ENCODE measurements around the gene KRTAP9-4. TPM values are rescaled to one million over a fixed set of nuclear protein-coding genes. Genes with fewer than 3 reads are reported as not detected.

KRTAP9-4 gene
- total RNA-seq, 4 donors from 2014 or later: not detected

- no peak for ATAC-seq
- TF ChIP-seq, protein P1, sequence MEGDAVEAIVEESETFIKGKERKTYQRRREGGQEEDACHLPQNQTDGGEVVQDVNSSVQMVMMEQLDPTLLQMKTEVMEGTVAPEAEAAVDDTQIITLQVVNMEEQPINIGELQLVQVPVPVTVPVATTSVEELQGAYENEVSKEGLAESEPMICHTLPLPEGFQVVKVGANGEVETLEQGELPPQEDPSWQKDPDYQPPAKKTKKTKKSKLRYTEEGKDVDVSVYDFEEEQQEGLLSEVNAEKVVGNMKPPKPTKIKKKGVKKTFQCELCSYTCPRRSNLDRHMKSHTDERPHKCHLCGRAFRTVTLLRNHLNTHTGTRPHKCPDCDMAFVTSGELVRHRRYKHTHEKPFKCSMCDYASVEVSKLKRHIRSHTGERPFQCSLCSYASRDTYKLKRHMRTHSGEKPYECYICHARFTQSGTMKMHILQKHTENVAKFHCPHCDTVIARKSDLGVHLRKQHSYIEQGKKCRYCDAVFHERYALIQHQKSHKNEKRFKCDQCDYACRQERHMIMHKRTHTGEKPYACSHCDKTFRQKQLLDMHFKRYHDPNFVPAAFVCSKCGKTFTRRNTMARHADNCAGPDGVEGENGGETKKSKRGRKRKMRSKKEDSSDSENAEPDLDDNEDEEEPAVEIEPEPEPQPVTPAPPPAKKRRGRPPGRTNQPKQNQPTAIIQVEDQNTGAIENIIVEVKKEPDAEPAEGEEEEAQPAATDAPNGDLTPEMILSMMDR (IDR thresholded peaks at IDR 0.05): no peak
- no peak for TF ChIP-seq EP300 (IDR thresholded peaks at IDR 0.05)
- no peak for TF ChIP-seq POLR2AphosphoS5 (IDR thresholded peaks at IDR 0.05)
- no peak for TF ChIP-seq POLR2A (IDR thresholded peaks at IDR 0.05)
- WGBS, 2 donors (ENCODE audit: low coverage in 1 of 2): 26 to 45% methylated on average over 1 of the region's 1 CpG
- peaks cover 23% of the 10 kb centered on the region for H3K27me3 ChIP-seq
- no peak overlapping the region for H3K4me3 ChIP-seq
- H3K36me3 ChIP-seq: no peaks in the 10 kb centered on the region
- H3K27ac ChIP-seq: no peak overlapping the region
- H3K9me3 ChIP-seq: no peaks in the 10 kb centered on the region
- H3K4me1 ChIP-seq: no peaks in the 10 kb centered on the region
Measured at GRCh38 chr17:41296846-41297245, 47.4 kb downstream of the KRTAP9-4 start.

DNA sequence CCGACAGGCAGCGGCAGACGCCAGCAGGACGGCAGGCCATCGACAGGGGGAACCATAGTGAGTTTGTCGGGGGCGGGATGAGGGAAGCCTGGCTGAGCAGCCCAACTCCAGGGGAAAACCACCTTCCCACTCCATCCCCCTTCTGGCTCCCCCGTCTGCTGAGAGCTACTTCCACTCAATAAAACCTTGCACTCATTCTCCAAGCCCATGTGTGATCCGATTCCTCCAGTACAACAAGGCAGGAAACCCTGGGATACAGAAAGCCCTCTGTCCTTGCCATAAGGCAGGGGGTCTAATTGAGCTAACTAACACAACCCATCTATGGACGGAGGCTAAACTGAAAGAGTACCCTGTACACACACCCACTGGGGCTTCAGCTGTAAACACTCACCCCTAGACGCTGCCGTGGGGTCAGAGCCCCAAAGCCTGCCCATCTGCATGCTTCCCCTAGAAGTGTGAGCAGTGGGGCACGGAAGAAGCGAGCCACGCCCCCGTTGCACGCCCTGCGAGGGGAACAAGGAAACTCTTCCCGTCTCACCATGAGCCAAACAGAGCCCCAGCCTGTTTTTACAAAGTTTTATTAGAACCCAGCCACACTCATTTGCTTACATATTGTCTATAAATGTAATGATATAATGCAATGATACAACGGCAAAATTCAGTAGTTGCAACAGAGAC, 49.1 kb downstream of the KRTAP9-4 start:
- H3K27me3 ChIP-seq: peaks cover 11% of the 10 kb centered on the region

More for the DNA sequence above, 49.1 kb downstream of the KRTAP9-4 start:
- ATAC-seq: no peak
- no peaks in the 10 kb centered on the region for H3K36me3 ChIP-seq
- H3K27ac ChIP-seq: no peak overlapping the region
- H3K4me1 ChIP-seq: no peaks in the 10 kb centered on the region
- no peaks in the 10 kb centered on the region for H3K9me3 ChIP-seq
- TF ChIP-seq, protein P1 (IDR thresholded peaks at IDR 0.05): no peak
- TF ChIP-seq POLR2AphosphoS5 (IDR thresholded peaks at IDR 0.05) (no peak), POLR2A (IDR thresholded peaks at IDR 0.05) (no peak), EP300 (IDR thresholded peaks at IDR 0.05) (no peak)
- no peak overlapping the region for H3K4me3 ChIP-seq
- 86 to 95% methylated on average over 11 to 19 of the region's 20 CpGs for WGBS, 2 donors (ENCODE audit: low coverage in 1 of 2)

Small RNAs within 50 kb of the gene (small RNA-seq; reads per million reads assigned to genes)
- 0 reads per million in 4 donors for gene KRTAP9-10P

Other genes starting within 250 kb of the KRTAP9-4 start
- gene KRTAP3-2, start 249.8 kb upstream of the KRTAP9-4 start, total RNA-seq: not detected
- gene KRTAP3-1, start 240.6 kb upstream of the KRTAP9-4 start, total RNA-seq: not detected
- gene KRTAP1-5, start 222.5 kb upstream of the KRTAP9-4 start, total RNA-seq: not detected
- gene KRTAP1-4, start 219.5 kb upstream of the KRTAP9-4 start, total RNA-seq: not detected
- gene KRTAP1-3, start 214.8 kb upstream of the KRTAP9-4 start, total RNA-seq: not detected
- not detected for gene KRTAP1-1, start 208.2 kb upstream of the KRTAP9-4 start, total RNA-seq
- not detected for gene KRTAP2-1, start 202.4 kb upstream of the KRTAP9-4 start, total RNA-seq
- not detected for gene KRTAP2-2, start 194.5 kb upstream of the KRTAP9-4 start, total RNA-seq
- gene KRTAP2-3, start 189.6 kb upstream of the KRTAP9-4 start, total RNA-seq: not detected
- gene KRTAP2-4, start 183.8 kb upstream of the KRTAP9-4 start, total RNA-seq: not detected
- gene KRTAP4-7, start 165.5 kb upstream of the KRTAP9-4 start, total RNA-seq: not detected
- gene KRTAP4-8, start 151.5 kb upstream of the KRTAP9-4 start, total RNA-seq: not detected
- not detected for gene KRTAP4-16, start 147.5 kb upstream of the KRTAP9-4 start, total RNA-seq
- not detected for gene KRTAP4-9, start 144.3 kb upstream of the KRTAP9-4 start, total RNA-seq
- gene KRTAP4-11, start 131.3 kb upstream of the KRTAP9-4 start, total RNA-seq: not detected
- gene KRTAP4-12, start 125.5 kb upstream of the KRTAP9-4 start, total RNA-seq: not detected
- gene KRTAP4-6, start 109.1 kb upstream of the KRTAP9-4 start, total RNA-seq: not detected
- gene KRTAP4-5, start 99.9 kb upstream of the KRTAP9-4 start, total RNA-seq: not detected
- not detected for gene KRTAP4-4, start 88.9 kb upstream of the KRTAP9-4 start, total RNA-seq
- gene KRTAP4-3, start 81.5 kb upstream of the KRTAP9-4 start, total RNA-seq: not detected
- not detected for gene KRTAP4-2, start 71.5 kb upstream of the KRTAP9-4 start, total RNA-seq
- not detected for gene KRTAP4-1, start 64.8 kb upstream of the KRTAP9-4 start, total RNA-seq
- not detected for gene KRTAP9-1, start 59.8 kb upstream of the KRTAP9-4 start, total RNA-seq
- gene KRTAP9-2, start 23.0 kb upstream of the KRTAP9-4 start, total RNA-seq: not detected
- not detected for gene KRTAP9-3, start 17.2 kb upstream of the KRTAP9-4 start, total RNA-seq
- not detected for gene KRTAP9-8, start 11.7 kb upstream of the KRTAP9-4 start, total RNA-seq
- gene KRTAP9-9, start 5.7 kb downstream of the KRTAP9-4 start, total RNA-seq: not detected
- not detected for gene KRTAP9-6, start 15.7 kb downstream of the KRTAP9-4 start, total RNA-seq
- under 1 TPM in 1 of 4 donors, not detected in 3; 0.66 TPM for gene KRTAP9-7, start 26.0 kb downstream of the KRTAP9-4 start, total RNA-seq
- not detected for gene KRTAP29-1, start 53.2 kb downstream of the KRTAP9-4 start, total RNA-seq
- gene KRTAP16-1, start 59.6 kb downstream of the KRTAP9-4 start, total RNA-seq: not detected
- not detected for gene KRTAP17-1, start 66.0 kb downstream of the KRTAP9-4 start, total RNA-seq
- not detected for gene KRT33A, start 101.1 kb downstream of the KRTAP9-4 start, total RNA-seq
- gene KRT33B, start 120.1 kb downstream of the KRTAP9-4 start, total RNA-seq: not detected
- under 1 TPM in 1 of 4 donors, not detected in 3; 0.27 TPM for gene KRT34, start 132.6 kb downstream of the KRTAP9-4 start, total RNA-seq
- gene KRT31, start 147.9 kb downstream of the KRTAP9-4 start, total RNA-seq: not detected
- not detected for gene KRT37, start 174.9 kb downstream of the KRTAP9-4 start, total RNA-seq
- gene KRT38, start 191.3 kb downstream of the KRTAP9-4 start, total RNA-seq: not detected
- under 1 TPM in 1 of 4 donors, not detected in 3; 0.13 TPM for gene KRT32, start 217.7 kb downstream of the KRTAP9-4 start, total RNA-seq
- not detected for gene KRT35, start 231.5 kb downstream of the KRTAP9-4 start, total RNA-seq
- not detected for gene KRT36, start 240.2 kb downstream of the KRTAP9-4 start, total RNA-seq

Data from gastroesophageal sphincter (tissue), 4 donors.